GM21737 (cell line): Measurements from ENCODE around the gene NAPSA.
"Not testable (repeated sequence)": the region's sequence is repeated elsewhere in the genome, so short reads cannot be mapped to it uniquely, and the experiment has no call there.

Experiments
- ATAC-seq: cut with Tn5 transposase; IDR thresholded peaks from one replicate; pipeline ENCODE4 v1.9.1; 2021; ENCODE audit warnings: mild to moderate bottlenecking, moderate library complexity; ENCODE audit not compliant: unreplicated experiment

NAPSA gene

DNA sequence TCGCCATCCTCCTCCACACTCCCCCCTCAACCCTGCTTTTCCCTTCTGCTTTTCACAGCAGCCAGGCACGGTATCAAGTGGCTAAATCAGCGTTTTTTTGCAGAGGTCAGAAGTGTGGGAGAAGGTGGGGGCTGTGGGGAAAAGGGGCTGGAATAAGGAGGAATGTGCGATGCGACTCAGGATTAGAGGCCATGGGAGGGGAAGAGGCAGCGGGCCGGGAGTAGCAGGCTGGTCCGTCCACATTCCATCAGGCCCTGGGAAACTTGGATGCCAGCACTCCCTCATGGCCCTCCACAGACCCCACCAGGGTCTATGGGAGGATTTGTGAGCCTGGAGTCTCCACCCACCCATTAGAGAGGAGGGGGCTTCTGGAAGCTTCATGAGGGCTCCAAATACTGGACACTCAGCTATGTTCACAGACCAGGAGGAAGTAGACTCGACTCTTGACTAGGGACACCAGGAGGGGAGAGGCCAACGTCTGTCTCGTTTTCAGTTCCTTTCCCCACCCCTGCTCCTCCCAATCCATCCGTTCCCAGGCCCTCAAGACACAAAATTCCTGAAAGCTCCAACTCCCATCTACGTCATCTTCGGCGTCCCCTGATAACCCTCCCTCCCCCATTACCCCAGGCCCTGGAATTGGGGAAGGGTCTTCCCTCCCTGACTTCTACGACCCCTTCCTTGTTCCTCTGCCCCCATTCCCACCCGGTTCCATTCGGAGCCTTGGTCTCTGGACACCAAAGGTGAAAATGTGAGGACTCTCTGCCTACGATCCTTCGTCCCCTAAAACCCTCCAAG lies 33.0 kb downstream of the NAPSA start:
- no peak for ATAC-seq

DNA sequence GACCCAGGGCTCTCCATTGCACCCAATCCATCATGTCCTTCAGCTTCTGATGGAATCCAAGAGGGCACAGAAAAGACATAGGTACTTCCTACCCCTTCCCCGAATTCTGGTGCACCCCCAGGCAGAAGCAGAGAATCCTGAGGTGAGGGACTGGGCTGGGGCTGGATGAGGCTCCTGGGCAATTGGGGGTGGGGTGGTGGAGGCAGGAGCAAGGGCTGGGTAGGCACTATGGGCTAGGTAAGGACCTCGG lies 33.5 kb downstream of the NAPSA start:
- no peak for ATAC-seq

DNA sequence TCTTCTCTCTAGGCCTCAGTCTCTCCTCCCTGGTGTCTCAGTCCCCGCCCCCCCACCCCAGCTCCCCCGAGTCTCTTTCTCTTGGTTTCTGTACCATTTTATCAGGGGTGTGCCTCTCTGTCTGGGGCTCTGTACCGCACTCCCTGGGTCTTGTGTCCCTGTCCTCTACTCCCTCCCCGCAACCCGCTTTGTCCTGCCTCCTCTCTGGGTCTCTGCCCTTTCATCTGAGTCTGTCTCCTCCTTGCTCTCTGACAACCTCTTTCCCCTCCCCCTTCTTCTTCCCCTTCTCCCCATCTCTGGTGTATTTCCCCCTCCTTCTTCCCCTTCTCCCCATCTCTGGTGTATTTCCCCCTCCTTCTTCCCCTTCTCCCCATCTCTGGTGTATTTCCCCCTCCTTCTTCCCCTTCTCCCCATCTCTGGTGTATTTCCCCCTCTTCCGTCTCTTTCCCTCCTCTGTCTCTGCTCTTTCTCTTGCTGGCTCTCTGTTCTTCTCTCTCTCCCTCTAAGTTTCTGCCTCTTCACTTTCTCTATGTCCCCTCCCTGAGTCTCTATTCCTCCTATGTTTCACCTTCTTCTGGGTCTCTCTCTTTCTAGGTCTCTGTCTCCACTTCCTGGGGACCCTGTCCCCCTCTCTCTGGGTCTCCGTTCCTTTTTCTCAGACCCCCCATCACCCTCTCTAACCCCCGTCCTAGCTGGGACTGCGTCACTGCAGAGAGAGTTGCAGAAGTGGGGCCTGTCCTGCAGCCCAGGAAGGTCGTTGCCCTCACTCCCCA lies 34.0 kb downstream of the NAPSA start:
- ATAC-seq: no peak

DNA sequence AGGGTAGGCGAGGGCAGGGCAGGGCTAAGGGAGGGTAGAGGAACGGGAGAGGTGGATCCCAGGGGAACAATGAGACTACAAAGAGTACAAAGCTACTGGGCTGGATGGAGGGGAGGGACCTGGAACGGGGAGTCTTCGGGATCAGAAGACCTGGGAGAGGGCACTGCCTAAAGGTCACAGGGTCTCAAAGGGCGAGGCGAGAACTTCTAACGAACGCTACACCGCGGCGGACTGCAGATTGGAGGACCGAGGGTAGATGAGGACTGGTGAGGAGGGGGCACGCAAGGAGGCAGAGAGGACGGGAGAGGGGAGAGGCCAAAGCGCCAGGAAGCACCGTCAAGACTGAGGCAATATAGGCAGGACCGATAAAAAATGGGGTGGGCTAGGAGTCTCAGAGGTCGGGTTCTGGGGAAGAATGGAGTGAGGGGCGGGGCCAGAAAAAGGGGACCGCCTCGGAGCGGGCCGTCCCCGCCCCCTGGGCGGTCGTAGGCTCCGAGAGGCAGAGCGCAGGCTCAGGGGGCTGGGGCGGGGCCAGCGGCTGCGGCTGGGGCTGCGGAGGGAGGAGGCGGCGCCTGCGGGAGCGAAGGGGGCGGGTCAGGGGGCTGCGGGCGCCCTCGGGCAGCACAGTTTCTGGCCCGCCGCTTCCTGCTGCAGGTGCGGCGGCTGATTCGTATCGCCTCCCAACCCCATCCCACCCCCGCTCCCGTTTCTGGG lies 34.9 kb downstream of the NAPSA start:
- peak; percentile 26 for ATAC-seq

DNA sequence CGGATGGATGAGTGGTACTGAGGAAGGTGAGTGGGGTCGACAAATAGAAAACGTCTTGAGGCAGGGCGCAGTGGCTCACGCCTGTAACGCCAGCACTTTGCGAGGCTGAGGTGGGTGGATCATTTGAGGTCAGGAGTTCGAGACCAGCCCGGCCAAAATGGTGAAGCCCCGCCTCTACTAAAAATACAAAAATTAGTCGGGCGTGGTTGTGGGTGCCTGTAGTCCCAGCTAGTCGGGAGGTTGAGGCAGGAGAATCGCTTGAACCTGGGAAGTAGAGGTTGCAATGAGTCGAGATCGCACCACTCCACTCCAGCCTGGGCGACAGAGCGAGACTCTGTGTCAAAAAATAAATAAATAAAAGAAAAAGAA lies 35.5 kb downstream of the NAPSA start:
- ATAC-seq: not testable (repeated sequence)

DNA sequence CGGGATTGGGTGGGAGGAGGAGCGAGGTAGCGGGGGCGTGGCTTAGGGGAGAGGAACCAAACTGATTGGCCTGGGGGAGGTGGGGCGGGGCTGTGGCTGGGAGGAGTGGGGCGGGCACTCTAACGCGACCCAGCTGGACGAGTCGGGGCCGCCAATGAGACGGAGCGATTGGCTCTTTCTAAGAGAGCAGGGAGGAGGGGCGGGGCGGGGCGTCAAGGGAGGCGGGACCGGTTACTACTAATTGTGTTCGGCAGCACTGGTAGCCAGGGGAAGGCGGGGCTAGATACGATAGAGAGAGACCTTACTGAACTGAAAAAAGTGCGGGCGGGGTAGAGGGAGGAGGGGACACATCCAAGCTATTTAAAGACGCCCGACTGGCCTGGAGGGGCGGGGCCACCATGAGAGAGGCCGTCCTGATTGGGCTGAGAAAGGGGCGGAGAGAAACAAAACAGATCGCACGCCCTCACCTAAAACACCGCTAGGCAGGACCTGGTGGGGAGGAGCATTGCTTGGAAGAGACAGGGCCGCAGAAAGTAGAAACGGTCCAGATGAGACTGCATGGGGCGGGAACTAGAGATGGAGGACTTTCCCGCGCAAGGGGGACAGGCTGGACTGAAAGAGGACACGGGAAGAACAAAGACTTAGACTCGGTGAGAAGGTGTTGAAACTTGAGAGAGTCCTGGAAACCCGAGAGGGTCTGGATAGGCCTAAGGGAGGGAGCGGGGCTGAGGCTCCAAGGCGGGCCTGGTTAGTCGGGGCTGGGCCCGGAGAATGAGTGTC lies 36.1 kb downstream of the NAPSA start, which contains the start of gene KCNC3:
Gene KCNC3, minus strand, starts transcription at position 232 of the 780 bp plus-strand sequence. CDS start 295 bp downstream, outside the sequence.
- peak; percentile 38 for ATAC-seq

DNA sequence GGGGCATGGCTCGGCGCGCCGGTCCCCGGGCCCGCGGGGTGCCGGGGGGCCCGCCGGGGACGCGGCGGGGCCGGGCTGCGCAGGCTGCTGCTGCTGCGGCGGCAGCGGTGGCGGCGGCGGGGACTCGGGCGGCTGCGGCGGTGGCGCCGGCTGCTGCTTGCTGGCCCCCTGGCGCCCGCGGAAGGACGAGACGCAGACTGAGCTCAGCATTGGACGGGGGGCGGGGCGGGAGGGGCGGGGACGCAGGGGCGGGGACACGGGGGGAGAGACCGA lies 36.6 kb downstream of the NAPSA start:
- ATAC-seq: peak; percentile 21

DNA sequence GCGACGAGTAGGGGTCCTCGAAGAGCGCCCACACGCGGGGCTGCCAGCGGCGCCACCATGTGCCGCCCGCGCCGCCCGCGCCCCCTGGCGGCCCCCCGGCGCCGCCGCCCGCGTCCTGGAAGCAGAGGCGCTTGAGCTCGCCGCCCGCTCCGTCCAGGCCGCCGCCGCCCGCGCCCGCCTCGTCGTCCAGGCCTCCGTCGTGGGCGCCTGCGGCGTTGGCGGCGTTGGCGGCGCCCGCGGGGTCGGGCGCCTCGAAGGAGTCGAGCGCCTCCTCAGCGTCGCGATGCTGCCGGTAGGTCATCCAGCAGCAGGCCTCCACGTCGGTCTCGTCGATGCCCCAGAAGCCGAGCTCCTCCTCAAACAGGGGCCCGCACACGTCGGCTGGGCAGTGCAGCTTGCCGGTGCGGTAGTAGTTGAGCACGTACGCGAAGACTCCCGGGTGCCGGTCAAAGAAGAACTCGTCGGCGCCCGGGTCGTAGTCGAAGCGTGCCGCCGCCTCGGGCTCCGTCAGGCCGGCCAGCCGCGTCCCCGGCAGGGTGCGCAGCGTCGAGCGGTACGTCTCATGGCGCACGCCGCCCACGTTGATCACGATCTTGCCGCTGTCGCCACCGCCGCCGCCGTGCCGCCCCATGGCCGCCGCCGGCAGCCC lies 37.1 kb downstream of the NAPSA start:
- no peak for ATAC-seq

DNA sequence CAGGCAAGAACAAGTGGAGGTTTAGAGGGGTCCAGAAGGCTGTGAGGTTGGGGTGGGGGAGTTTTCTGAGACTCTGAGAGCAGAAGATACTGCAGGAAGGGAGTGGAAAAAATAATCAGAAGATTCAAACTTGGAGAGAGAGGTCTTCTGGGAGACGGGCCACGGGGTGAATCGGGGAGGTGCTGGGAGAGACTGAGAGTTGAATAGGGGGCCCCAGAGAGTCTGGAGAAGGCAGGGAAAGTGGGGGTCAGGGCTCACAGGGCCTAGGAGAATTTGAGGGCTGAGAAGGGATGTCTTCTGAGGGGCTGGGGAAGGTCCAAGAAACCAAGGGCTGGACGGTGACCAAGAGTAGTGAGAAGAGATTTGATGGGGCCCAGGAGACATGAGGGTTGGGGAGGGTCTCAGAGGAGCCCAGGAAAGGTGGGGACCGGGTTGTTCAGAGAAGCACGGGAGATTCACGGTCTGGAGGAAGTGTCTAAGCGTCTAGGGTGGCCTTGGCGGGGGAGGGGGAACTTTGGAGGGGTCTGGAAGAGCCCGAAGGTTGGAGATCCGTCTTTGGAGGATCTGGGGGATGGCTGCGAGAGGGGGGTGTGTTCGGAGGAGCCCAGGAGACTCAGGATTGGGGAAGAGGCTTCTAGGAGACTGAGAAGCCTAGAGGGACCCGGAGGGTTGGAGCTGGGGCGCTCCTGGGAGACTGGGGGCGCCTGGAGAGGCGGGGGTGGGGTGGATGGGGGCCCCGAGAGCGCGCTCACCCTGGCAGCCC lies 37.8 kb downstream of the NAPSA start:
- ATAC-seq: no peak

DNA sequence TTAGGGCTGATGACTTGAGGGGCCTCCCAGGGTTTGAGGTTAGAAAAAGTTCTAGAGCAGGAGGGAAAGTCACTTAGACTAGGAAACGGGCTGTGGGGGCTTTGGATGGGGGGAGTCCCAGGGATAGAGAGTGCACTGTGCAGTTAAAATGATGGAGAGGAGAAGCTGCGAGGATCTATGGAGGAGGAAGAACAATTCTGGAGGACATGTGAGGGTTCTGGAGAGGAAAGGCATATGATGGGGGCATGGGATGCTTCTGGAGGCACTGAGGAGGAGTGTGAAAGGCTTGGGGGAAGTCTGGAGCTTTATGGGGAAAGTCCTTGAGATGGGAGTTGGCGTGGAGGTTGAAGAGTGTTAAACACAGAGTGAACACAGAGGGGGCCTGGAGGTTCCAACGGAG lies 38.4 kb downstream of the NAPSA start:
- ATAC-seq: no peak

DNA sequence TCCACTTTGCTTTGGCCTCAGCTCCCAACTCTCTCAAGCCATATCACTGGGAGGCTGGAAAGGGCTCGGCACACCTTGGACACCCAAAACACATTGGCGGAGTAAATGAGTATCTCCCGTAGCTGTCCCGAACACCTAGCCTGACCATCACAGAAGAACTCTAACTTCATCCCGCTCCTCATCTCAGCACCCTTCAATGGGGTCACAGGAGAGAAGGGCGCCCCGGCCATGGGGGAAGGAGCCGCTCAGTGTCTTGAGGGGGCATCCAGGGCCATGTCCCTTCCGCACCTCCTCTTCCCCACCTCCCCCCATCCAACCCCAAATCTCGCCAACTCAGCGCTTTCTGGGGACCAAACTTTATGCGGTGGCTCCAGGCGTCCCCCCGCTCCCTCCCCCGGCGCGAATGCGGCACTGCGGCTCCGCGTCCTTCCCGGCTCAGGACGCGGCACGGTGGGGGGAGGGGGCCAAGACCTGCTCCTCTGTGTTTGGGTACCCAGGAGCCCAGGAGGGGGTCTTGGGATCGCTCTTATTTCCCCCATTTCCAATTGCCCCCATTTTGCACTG lies 39.3 kb downstream of the NAPSA start:
- no peak for ATAC-seq

DNA sequence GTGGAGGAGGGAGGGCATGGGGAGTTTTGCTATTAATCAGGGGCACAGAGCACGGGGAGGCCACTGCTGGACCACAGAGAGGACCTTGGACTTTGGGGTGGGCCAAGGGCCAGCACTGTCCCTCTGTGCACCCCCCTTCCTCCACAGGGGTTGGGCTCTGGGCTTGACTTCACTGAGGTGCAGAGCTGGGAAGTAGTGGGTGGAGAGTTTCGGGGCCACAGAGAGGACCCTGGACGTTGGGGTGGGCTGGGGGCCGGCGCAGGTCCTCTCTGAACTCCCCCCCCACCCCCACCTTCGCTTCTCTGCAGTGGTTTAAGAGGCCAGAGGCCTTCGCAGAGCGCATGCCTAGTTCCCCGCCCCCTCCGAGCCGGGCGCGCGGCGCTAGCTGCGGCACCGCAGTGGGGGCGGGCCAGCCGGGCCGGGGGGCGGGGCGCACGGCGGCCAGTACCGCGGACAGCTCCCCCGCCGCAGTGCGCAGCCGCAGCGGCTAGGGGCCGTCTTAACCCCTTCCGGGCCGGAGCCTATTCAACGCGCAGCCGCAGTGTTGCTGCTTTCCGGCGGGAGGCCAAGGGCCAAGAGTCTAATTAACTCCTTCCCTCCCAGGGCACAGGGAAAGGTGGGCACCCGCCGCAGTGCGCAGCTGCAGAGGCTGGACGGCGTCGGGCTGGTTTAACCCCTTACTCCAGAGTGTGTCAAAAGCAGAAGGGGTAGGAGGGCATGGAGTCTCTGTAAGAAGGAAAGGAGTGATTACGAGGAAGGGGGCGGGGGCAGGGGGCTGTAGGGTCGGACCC lies 39.9 kb downstream of the NAPSA start:
- ATAC-seq: no peak

DNA sequence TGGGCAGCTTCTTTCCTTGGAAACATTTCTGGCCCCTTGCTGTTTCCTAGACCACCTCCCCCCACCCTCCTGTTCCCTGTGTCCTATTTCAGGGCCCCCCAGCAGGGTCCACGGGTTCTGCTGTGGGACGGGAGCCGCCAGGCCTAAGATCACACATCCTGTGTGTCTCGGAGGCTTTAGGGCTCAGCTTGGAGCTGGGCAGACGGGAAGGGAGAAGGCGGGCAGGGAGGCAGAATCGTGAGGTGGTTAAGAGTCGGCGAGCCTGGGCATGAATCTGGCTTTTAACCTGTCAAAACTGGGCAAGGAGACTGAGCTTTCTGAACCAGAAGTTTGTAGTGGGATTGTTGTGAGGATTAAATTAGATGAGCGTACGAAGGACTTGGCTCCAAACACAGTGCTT lies 41.1 kb downstream of the NAPSA start:
- ATAC-seq: no peak

DNA sequence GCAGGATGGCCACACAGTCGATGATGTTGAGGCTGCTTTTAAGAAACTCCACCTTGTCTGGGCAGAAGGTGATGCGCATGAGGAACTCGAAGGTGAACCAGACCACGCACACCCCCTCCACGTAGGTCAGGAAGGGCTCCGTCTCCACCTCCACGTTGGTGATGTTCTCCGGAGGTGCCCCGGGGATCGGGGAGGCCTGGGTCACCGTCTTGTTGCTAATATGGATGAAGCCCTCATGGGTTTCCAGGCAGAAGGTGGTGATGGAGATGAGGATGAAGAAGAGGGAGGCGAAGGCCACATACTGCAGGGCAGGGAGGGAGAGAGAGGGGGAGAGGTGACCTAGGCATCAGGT lies 41.7 kb downstream of the NAPSA start:
- ATAC-seq: no peak

DNA sequence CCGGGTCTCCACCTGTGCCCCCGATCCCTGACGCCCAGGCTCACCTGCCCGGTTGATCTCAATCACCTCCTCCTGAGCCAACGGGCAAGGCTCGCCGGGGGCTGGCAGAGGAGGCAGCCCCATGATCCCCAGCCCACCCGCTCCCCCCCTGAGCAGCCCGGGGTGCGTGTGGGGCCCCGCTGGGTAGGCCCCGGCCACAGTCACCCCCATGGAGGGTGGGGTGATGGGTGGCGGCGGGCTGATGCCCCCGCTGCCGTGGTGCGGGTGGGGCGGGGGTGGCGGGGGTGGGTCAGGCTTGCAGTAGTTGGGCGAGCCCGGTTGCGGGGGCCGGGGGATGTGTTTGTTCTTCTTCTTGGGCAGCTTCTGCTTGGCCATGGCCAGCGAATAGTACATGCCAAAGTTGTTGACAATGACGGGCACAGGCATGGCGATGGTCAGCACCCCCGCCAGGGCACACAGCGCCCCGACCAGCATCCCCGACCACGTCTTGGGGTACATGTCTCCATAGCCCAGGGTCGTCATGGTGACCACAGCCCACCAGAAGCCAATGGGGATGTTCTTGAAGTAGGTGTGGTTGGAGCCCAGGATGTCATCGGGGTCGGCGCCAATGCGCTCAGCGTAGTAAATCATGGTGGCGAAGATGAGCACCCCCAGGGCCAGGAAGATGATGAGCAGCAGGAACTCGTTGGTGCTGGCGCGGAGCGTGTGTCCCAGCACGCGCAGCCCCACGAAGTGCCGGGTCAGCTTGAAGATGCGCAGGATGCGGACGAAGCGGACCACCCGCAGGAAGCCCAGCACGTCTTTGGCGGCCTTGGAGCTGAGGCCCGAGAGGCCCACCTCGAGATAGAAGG lies 42.3 kb downstream of the NAPSA start:
- ATAC-seq: no peak

DNA sequence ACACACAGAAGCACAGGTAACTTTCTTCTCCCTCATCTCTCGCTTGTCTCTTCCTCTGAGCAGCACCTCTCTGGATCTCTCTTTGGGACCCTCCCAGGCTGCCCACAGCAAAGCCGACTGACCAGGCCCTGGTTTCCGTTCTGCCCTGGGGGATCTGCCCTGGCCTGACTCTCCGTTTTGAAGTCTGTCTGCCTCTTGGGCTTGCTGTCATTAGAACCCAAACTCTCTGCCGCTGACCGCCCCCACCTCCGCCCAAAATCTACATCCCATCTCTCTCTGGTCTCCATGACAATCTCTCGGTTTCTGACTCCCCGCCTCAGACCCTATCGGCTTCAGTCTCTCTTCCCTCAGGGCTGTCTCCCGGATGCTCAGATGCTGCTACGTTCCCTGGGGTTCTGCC lies 43.2 kb downstream of the NAPSA start:
- ATAC-seq: no peak

DNA sequence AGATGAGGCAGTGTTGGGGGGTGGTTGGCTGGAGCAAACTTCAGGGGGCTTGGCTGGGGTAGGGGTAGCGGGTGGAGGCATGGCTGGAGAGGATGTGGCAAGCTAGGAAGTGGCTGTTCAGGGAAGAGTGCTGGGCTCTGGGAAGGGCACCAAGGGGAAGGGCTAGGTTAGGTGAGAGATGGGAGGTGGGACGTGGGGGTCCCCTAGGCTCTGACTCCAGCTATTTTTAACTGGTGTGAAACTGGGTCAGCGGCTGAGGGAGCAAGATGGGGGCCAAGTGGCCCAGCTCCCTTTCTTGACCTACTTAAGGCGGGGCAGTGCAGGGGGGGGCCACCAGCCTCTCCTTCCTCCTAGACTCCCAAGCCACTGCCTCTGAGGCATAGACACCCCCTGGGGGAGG lies 43.6 kb downstream of the NAPSA start:
- no peak for ATAC-seq

DNA sequence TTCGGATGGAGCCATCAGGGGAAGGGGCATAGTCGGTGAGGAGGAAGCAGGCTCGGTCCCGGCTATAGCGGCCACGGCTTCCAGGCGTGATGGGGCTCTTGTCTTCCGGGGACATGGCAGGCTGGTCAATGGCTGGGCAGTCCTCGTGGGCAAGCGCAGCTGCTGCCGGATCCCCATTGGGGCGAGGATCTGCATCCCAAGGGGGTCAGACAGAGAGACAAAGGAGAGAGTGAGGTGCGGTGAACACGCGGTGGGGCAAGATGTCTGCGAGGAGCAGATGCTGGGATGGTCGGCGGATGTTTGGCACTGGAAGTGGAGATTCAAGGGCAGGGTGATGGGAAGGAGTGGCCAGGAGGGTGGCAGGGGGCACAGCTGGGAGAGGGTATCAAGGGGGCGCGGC lies 44.8 kb downstream of the NAPSA start:
- no peak for ATAC-seq
